Measurements from ENCODE around the gene DHRS12.

The DHRS12 gene

GRCh38 chr13:51761643-51762350, 42.2 kb downstream of the DHRS12 start:
- DNase-seq (ENCODE audit: low spot score) = no peak

DNA sequence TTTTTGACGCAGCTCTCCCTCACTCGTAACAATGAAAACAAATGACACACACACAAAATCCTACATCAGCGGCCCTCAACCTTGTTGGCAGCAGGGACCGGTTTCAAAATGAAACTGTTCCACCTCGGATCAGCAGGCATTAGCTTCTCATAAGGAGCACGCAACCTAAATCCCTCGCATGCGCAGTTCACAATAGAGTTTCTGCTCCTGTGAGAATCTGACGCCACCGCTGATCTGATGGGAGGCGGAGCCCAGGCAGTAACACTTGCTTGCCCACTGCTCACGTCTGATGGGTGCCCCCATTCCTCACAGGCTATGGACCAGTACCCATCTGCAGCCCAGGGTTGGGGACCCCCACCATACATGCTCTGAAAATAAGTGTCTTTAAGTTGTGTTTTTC, 43.4 kb downstream of the DHRS12 start:
- DNase-seq (ENCODE audit: low spot score) = no peak

- no peak for DNase-seq (ENCODE audit: low spot score)
These were observed 44.7 kb downstream of the DHRS12 start for GRCh38 chr13:51759240-51759639.

DNA sequence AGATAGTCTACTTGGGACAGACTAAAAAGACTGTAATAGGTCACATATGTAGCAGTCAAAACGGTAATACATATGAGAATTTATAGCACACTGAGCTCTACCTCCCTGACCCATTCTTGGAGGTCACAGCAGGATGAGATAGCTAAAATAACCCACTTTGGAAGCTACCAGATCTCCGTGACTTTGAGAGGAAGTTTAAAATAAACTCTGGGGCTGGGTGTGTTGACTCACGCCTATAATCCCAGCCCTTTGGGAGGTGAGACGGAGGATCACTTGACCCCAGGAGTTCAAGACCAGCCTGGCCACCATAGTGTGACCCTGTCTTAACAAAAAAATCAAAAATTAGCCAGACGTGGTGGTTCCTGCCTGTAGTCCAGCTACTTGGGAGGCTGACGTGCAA, 45.3 kb downstream of the DHRS12 start:
- no peak for DNase-seq (ENCODE audit: low spot score)

DNA sequence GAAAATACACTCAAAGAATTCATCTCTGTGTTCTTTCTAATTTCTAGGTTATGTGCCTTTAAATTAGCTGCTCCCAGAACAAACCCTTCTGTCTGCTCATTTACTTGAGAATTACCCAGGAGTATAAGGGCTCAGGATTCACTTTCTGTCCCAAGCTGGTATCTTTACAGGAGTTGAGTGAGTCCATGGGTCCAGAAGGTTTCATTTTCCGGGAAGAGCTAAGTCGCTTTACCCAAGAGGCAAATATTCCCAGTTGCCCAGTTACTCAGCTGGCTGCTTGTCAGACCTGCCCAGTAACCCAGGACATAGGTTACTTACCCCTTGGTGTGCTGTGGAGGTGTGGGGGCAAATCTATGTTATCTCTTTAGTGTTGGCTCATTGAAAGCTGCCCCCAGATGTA, 47.3 kb downstream of the DHRS12 start:
- DNase-seq (ENCODE audit: low spot score) = no peak

GRCh38 chr13:51747438-51748434, 56.2 kb downstream of the DHRS12 start:
- no peak for DNase-seq (ENCODE audit: low spot score)

GRCh38 chr13:51746802-51747201, 57.2 kb downstream of the DHRS12 start:
- no peak for DNase-seq (ENCODE audit: low spot score)

GRCh38 chr13:51745243-51745642, 58.7 kb downstream of the DHRS12 start:
- no peak for DNase-seq (ENCODE audit: low spot score)

DNA sequence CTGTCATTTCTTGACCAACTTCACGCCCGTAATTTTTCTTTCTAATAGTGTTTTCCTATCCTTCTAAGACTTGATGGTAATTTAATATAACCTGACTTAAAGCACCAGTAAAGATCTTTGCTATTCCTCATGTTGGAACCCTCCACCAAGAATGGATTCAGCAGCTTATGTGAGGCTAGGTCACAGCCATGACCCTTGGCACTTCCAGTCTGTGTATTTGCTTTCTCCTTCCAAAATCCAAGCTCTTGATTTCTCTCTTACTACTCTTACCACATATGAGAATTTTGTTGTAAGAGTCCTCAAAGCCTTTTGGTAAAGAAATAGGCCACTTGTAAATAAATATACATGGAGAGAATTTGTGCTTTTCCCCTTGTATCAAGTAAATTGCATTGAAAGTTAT, 61.4 kb downstream of the DHRS12 start:
- DNase-seq (ENCODE audit: low spot score) = no peak

DNA sequence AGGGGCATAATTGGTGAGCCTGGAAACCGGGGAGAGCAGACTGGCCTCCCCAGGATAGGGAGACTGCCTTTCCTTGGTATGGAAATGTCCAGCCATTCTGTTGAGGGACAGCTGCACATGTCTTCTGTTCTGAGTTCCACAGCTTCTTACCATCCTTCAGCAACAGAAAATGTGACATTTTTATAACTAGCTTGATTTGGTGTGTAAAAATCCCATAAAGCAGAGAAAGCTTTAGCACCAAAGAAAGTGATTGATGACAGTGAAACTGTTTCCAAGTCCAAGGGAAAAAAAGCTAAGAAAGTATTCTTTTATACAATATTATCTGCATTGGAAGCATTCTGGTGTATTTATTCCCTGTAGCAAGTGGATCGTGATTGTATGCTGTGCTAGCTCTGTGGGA, 61.9 kb downstream of the DHRS12 start:
- DNase-seq (ENCODE audit: low spot score) = no peak

DNA sequence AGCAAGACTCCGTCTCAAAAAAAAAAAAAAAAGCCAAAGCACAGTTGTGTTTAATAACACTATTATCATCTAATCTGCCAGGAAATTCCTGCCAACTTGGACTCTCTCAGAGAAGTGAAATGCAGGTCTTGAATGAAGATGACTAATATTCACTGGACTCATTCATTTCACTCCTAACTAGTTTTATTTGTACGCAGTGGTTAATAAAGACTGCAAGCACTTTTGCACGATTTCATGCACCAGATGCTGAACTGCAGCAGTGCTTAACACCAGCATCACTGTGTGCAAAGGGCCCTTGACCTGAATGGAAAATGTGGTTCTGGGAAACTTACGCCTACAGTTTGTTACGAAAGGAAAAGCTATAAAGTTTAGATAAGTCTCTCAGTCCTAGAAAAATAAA, 63.3 kb downstream of the DHRS12 start:
- DNase-seq (ENCODE audit: low spot score) = peak; percentile 68

DNA sequence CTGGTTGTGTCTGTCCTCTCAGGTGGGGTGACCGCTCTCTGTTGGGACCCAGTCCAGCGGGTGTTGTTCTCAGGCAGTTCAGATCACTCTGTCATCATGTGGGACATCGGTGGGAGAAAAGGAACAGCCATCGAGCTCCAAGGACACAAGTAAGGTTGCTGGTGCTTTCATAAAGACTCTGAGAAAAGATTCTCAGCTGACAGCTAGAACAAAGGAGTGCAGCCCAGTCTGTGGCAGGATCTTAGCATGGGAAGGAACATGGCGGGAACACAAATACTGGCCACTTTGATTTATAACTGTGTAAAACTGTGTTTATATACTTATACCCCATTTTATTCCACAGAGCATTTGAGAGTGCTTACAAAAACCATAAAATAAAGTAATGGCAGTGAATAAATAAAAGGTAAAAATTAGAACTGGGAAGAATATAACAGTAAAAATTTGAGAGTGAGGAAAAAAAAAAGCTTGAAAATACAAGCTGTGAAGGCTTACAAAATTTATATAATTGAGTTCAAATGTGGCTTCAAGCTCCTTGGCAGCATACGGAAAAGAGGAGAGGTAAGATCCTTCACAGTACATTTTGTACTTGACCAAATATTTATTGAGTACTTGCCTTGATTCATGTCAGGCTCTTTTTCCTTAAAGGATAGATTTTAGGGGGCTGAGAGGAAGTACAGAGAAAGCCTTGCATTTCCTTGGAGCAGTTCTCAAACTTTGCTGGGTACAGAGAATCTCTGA, 64.8 kb downstream of the DHRS12 start:
- no peak for DNase-seq (ENCODE audit: low spot score)

DNA sequence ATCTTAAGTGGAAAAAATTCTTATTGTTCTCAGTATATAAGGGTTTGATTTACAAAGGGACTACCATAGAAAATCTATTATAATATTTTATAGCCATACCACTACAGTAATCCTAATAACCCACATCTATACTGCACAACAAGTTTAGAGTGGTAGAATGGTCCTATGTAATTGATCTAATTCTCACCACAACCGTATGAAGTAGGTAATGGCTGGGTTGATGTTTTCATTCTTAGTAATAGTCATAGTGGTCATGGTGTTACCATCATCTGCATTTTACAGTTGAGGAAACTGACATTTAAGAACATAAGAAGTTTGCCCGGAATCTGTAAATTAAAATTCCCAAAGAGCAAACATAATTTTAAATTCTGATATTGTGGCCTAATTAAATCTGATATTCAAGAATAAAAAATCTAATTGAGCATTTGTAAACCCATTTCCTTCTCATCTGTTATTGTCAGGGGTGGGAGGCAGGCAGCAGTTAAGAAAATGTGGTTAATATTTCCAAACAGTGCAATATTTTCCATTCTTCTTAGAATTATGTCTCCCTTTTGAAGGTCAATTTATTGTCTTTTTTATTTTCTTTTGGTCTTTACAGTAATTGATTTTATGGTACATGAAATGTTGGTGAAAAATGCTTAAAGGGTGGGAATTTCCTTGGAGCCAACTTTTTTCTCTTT, 65.6 kb downstream of the DHRS12 start:
- DNase-seq (ENCODE audit: low spot score) = no peak

GRCh38 chr13:51737609-51738008, 66.4 kb downstream of the DHRS12 start:
- DNase-seq (ENCODE audit: low spot score) = no peak

GRCh38 chr13:51734786-51735185, 69.2 kb downstream of the DHRS12 start:
- peak; percentile 54 for DNase-seq (ENCODE audit: low spot score)

GRCh38 chr13:51733374-51734298, 70.3 kb downstream of the DHRS12 start:
- no peak for DNase-seq (ENCODE audit: low spot score)

- DNase-seq (ENCODE audit: low spot score) = peak; percentile 80
These were observed 72.2 kb downstream of the DHRS12 start for GRCh38 chr13:51731759-51732158.

DNA sequence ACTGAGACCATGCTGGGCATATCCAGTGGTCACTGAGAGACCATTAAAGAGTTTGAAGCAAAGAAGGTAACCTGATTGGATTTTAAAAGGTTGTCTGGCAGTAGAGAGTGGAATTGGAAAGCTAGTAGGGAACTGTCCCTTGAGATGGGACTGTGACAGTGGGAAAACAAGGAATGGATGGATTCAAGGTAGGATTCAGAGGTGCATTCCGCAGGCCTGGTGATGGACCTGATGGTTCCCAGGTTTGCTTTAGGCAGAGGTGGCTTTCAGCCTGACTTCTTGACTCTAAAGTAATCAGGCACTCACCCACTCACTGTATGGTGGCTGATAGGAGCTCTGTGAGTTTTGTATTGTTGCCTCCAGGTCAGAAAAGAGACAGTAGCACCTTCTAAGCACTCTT, 73.0 kb downstream of the DHRS12 start:
- DNase-seq (ENCODE audit: low spot score) = no peak

- peak; percentile 68 for DNase-seq (ENCODE audit: low spot score)
These were observed 74.0 kb downstream of the DHRS12 start for GRCh38 chr13:51729866-51730553.

- peak; percentile 64 for DNase-seq (ENCODE audit: low spot score)
These were observed 75.0 kb downstream of the DHRS12 start for GRCh38 chr13:51728972-51729371.
